Panc1 (cell line): ENCODE measurements around the gene DIAPH2. TPM values are rescaled to one million over a fixed set of nuclear protein-coding genes. Genes with fewer than 3 reads are reported as not detected.

Source experiments
- ATAC-seq: fragments of 200-7000 bp; cut with Tn5 transposase; 2 replicates; pipeline ENCODE4 v1.9.1; 2020; ENCODE audit warnings: mild to moderate bottlenecking, moderate library complexity
- BruUV-seq: library from RNA; stranded (reverse); fragments of 400-500 nt; replicated peaks from 2 replicates; lab custom pipeline; 2021; lab: Mats Ljungman, UMichigan
- CTCF ChIA-PET: fragments of 300-600 bp; sonication (Branson Sonifier 250); formaldehyde crosslinking; loops from one replicate; lab custom pipeline; 2022; ENCODE audit warnings: antibody characterized with exemption; lab: Charles Lee
- POLR2A ChIA-PET: fragments of 300-600 bp; sonication (Branson Sonifier 250); formaldehyde crosslinking; loops from one replicate; lab custom pipeline; 2022; ENCODE audit warnings: antibody characterized with exemption; lab: Charles Lee
- DNase-seq: peaks from one replicate; pipeline ENCODE4 v3.0.0-alpha.2; 2010; ENCODE audit warnings: low read depth, low spot score
- H3K27ac ChIP-seq: 2 replicates; pipeline ENCODE4 v1.5.1; 2011; ENCODE audit warnings: mild to moderate bottlenecking, low read length, inconsistent platforms
- H3K27me3 ChIP-seq: fragments of 200-500 bp; sonication (Bioruptor generic); 2 replicates; pipeline ENCODE4 v1.6.0; 2014; ENCODE audit warnings: low read length, inconsistent platforms; ENCODE audit not compliant: control insufficient read depth, insufficient read depth
- H3K36me3 ChIP-seq: fragments of 200-500 bp; sonication (Bioruptor generic); 2 replicates; pipeline ENCODE4 v1.5.1; 2014; ENCODE audit warnings: inconsistent platforms, mild to moderate bottlenecking, low read length, moderate library complexity; ENCODE audit not compliant: control insufficient read depth, insufficient read depth
- H3K4me1 ChIP-seq: 2 replicates; pipeline ENCODE4 v1.5.1; 2011; ENCODE audit warnings: inconsistent platforms, mild to moderate bottlenecking, low read length, moderate library complexity; ENCODE audit not compliant: control insufficient read depth, insufficient read depth
- H3K4me3 ChIP-seq, 2 experiments: 2 replicates each; pipeline ENCODE4 v1.5.1; 2011 to 2012; ENCODE audit warnings: low read depth in 2 of 2, low read length in 2 of 2, mild to moderate bottlenecking in 2 of 2, inconsistent platforms in 1 of 2, moderate library complexity in 1 of 2
- H3K9me3 ChIP-seq: fragments of 200-500 bp; sonication (Bioruptor generic); 2 replicates; pipeline ENCODE4 v1.5.1; 2014; ENCODE audit warnings: low read depth, mild to moderate bottlenecking, inconsistent platforms, low read length, moderate library complexity; ENCODE audit not compliant: control insufficient read depth, insufficient read depth
- POLR2AphosphoS5 ChIP-seq: IDR thresholded peaks from 2 replicates; pipeline ENCODE4 v1.6.1; 2012; ENCODE audit warnings: mild to moderate bottlenecking, low read depth, low read length, moderate library complexity
- SIN3A ChIP-seq: IDR thresholded peaks from 2 replicates; pipeline ENCODE4 v1.6.1; 2012; ENCODE audit warnings: low read depth, mild to moderate bottlenecking, low read length, moderate library complexity, borderline replicate concordance; ENCODE audit not compliant: insufficient read depth
- TCF7L2 ChIP-seq: IDR thresholded peaks from 2 replicates; pipeline ENCODE4 v1.6.1; 2011; ENCODE audit warnings: mild to moderate bottlenecking, low read depth, low read length, inconsistent platforms
- in situ Hi-C: cut with HindIII; loops from 2 replicates; pipeline ENCODE4 v1.10.0; 2016; ENCODE audit warnings: low sequenced_read_pairs, low pct_unique_long_range_greater_than_20kb
- intact Hi-C: fragments of 100-400 bp; cut with micrococcal nuclease; formaldehyde crosslinking; loops from one replicate; pipeline ENCODE4 v1.10.0; 2022; ENCODE audit not compliant: unreplicated experiment
- total RNA-seq: library from RNA; stranded (reverse); gene quantifications from one replicate; pipeline ENCODE4 v1.2.1, GENCODE V29; 2021; ENCODE audit not compliant: unreplicated experiment
- TF ChIP-seq, protein P1 (sequence below), 2 experiments: IDR thresholded peaks; 2 replicates each; pipeline ENCODE4 v1.6.1; 2011 to 2012; ENCODE audit warnings: low read depth in 2 of 2, control low read depth in 1 of 2, low read length in 1 of 2, mild to moderate bottlenecking in 1 of 2, moderate library complexity in 1 of 2; ENCODE audit not compliant: insufficient read depth in 1 of 2
- TF ChIP-seq, protein P2 (sequence below): fragments of 450-650 bp; IDR thresholded peaks from 2 replicates; pipeline ENCODE4 v1.5.1; 2017; ENCODE audit warnings: mild to moderate bottlenecking

Gene DIAPH2
- total RNA-seq, 1 experiment from 2014 or later, result 17.0 TPM

DNA sequence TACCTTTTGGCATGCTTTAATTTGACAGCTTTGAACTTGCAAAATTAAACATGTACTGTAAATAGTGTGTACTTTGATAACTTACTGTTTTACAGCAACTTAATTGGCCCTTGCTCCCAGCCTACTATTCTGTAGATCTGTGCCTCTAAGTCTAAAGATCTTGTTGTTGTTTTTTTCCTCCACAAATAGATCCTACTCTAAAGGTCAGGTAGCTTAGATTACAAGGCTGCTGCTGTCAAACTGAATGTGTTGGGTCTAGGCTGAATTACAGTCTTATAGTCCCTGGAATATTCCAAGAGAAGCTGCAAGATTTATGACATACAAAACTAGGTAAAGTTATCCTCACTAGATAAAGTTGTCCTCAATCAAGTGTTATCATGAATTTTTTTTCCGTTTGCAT is 18.7 kb downstream of the DIAPH2 start:
- ATAC-seq (no peak), DNase-seq (no peak)
- H3K27ac ChIP-seq, result no peak overlapping the region
- no peaks in the 10 kb centered on the region for H3K27me3 ChIP-seq
- in situ Hi-C loops, result no loop called here
- BruUV-seq, result no TSS peak
- TF ChIP-seq TCF7L2 (no peak), POLR2AphosphoS5 (no peak), SIN3A (no peak)
- TF ChIP-seq, protein P1, sequence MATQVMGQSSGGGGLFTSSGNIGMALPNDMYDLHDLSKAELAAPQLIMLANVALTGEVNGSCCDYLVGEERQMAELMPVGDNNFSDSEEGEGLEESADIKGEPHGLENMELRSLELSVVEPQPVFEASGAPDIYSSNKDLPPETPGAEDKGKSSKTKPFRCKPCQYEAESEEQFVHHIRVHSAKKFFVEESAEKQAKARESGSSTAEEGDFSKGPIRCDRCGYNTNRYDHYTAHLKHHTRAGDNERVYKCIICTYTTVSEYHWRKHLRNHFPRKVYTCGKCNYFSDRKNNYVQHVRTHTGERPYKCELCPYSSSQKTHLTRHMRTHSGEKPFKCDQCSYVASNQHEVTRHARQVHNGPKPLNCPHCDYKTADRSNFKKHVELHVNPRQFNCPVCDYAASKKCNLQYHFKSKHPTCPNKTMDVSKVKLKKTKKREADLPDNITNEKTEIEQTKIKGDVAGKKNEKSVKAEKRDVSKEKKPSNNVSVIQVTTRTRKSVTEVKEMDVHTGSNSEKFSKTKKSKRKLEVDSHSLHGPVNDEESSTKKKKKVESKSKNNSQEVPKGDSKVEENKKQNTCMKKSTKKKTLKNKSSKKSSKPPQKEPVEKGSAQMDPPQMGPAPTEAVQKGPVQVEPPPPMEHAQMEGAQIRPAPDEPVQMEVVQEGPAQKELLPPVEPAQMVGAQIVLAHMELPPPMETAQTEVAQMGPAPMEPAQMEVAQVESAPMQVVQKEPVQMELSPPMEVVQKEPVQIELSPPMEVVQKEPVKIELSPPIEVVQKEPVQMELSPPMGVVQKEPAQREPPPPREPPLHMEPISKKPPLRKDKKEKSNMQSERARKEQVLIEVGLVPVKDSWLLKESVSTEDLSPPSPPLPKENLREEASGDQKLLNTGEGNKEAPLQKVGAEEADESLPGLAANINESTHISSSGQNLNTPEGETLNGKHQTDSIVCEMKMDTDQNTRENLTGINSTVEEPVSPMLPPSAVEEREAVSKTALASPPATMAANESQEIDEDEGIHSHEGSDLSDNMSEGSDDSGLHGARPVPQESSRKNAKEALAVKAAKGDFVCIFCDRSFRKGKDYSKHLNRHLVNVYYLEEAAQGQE (IDR thresholded peaks at IDR 0.05; ENCODE audit: insufficient read depth in 1 of 2, low read depth in 2 of 2, low read length in 1 of 2), result no peak
- TF ChIP-seq, protein P2, sequence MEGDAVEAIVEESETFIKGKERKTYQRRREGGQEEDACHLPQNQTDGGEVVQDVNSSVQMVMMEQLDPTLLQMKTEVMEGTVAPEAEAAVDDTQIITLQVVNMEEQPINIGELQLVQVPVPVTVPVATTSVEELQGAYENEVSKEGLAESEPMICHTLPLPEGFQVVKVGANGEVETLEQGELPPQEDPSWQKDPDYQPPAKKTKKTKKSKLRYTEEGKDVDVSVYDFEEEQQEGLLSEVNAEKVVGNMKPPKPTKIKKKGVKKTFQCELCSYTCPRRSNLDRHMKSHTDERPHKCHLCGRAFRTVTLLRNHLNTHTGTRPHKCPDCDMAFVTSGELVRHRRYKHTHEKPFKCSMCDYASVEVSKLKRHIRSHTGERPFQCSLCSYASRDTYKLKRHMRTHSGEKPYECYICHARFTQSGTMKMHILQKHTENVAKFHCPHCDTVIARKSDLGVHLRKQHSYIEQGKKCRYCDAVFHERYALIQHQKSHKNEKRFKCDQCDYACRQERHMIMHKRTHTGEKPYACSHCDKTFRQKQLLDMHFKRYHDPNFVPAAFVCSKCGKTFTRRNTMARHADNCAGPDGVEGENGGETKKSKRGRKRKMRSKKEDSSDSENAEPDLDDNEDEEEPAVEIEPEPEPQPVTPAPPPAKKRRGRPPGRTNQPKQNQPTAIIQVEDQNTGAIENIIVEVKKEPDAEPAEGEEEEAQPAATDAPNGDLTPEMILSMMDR, result no peak
- H3K36me3 ChIP-seq, result no peaks in the 10 kb centered on the region
- no peaks in the 10 kb centered on the region for H3K4me1 ChIP-seq
- no peaks in the 10 kb centered on the region for H3K9me3 ChIP-seq
- no peak overlapping the region for H3K4me3 ChIP-seq
- CTCF ChIA-PET, result no interaction called here
- POLR2A ChIA-PET, result no interaction called here
- intact Hi-C loops, result no loop called here

DNA sequence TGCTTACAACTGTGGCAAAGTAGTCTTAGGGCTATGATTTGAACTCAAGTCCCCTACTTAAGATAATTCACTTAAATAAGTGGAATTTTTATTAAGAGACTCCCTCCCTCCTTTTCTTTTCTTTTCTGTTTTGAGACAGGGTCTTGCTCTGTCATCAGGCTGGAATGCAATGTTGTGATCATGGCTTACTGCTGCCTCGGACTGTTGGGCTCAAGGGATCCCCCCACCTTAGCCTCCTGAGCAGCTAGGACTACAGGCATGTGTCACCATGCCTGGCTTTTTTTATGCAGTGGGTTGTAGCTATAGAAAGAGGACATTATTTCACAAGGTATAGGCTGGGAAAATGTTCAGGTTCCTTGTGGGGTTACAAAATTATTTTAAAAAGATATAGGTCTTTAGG is 19.2 kb downstream of the DIAPH2 start:
- Histone ChIP-seq H3K9me3 (no peaks in the 10 kb centered on the region), H3K4me3 (no peak overlapping the region), H3K27ac (no peak overlapping the region), H3K36me3 (no peaks in the 10 kb centered on the region), H3K27me3 (no peaks in the 10 kb centered on the region), H3K4me1 (no peaks in the 10 kb centered on the region)
- ATAC-seq, result no peak
- POLR2A ChIA-PET, result no interaction called here
- TF ChIP-seq TCF7L2, result no peak
- TF ChIP-seq, protein P2, result no peak
- TF ChIP-seq POLR2AphosphoS5, result no peak
- TF ChIP-seq SIN3A, result no peak
- TF ChIP-seq, protein P1 (IDR thresholded peaks at IDR 0.05; ENCODE audit: insufficient read depth in 1 of 2, low read depth in 2 of 2, low read length in 1 of 2), result no peak
- CTCF ChIA-PET, result no interaction called here
- intact Hi-C loops, result no loop called here
- in situ Hi-C loops, result no loop called here
- DNase-seq, result no peak
- BruUV-seq, result no TSS peak
